HG02870 (cell line): ENCODE results near the gene SBF2.
"Not testable (repeated sequence)": the region's sequence is repeated elsewhere in the genome, so short reads cannot be mapped to it uniquely, and the experiment has no call there.

ENCODE experiments used
- ATAC-seq: cut with Tn5 transposase; IDR thresholded peaks from one replicate; pipeline ENCODE4 v1.9.1; 2021; ENCODE audit warnings: mild to moderate bottlenecking, moderate library complexity; ENCODE audit not compliant: unreplicated experiment

SBF2 gene

DNA sequence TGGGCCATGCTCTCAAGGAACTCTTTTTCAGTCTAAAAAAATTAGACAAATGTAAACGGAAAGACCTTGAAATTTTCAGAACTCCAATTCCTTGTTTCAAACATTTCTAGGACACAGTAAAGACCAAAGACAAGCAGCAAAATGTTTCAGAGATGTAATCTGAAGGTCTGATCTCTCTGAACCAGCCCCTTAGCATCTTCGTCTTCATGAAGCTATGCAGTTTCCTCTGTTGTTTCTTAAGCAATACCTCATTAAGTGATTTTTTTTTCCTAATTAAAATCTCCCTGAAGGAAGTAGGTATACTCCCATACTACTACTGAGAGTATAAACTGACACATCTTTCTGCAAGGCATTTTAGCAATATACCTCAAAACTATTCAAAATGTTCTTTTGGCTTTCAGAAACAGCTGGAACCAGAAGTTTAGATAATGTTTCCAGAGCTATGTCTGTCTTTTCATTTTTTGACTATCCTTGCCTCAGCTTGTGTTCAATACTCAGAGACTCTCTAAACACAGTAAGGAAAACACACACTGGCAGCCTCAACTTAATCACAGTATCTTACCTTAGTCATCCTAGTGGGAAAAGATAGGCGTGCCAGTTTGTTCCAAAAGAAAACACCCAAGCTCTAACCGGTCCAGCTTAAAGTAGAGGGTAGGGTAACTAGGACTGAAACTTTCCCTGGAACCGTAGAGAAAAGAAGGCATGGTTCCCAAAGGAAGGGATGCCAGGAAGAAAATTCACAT, 25.1 kb downstream of the SBF2 start:
- ATAC-seq: no peak

- ATAC-seq: no peak
Observed at GRCh38 chr11:10267821-10268220, 26.2 kb downstream of the SBF2 start.

DNA sequence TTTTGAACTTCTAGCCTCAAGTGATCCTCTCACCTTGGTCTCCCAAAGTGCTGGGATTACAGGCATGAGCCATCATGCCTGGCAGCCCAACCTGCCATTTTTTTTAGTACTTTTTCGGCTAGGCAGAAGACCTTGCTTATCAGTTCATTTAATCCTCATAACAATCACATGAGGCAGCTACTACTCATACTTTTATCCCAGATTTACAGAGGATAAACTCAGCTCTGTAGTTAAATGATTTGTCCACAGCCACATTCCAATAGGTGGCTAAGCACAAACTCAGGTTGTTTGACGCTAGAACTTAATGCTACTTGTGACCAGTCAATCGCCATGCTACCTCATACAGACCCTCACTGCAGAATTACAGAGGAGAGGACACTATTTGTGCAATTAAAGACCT, 28.1 kb downstream of the SBF2 start:
- ATAC-seq: no peak

GRCh38 chr11:10264716-10265115, 29.3 kb downstream of the SBF2 start:
- not testable (repeated sequence) for ATAC-seq

DNA sequence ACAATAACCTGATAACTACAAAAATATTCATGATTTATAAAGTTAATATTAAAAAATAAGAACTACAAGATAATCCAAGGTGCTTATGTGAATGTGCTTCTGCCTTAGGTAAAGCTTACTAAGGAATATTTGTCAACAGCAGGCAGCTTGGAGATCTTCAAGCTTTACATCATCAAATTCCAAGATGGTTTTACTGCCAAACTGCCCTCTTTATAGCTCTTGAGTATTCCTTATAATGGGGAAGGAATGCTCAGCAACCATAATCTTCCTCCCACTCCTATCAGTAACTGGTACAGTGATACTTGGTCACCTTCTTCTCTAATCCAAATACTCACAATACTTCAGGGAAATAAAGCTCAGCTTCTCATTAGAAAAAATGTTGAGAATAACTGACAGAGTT, 30.1 kb downstream of the SBF2 start:
- ATAC-seq: no peak

DNA sequence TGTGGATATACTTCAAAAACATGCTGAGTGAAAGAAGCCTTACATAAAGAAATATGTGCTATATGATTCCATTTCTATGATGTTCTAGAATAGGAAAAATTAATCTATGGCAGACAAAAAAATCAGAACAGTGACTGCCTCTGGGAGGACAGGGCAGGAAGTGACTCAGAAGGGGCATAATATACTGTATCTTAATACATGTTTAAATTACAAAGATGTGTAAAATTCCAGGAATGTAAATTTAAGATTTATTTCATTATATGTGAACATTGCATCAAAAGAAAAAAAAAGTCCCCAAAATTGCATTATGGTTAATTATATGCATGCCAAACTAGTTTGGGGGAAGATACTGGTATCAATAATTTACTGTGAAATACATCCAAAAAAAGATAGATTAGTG, 32.2 kb downstream of the SBF2 start:
- ATAC-seq: no peak

GRCh38 chr11:10257478-10257877, 36.5 kb downstream of the SBF2 start:
- no peak for ATAC-seq

DNA sequence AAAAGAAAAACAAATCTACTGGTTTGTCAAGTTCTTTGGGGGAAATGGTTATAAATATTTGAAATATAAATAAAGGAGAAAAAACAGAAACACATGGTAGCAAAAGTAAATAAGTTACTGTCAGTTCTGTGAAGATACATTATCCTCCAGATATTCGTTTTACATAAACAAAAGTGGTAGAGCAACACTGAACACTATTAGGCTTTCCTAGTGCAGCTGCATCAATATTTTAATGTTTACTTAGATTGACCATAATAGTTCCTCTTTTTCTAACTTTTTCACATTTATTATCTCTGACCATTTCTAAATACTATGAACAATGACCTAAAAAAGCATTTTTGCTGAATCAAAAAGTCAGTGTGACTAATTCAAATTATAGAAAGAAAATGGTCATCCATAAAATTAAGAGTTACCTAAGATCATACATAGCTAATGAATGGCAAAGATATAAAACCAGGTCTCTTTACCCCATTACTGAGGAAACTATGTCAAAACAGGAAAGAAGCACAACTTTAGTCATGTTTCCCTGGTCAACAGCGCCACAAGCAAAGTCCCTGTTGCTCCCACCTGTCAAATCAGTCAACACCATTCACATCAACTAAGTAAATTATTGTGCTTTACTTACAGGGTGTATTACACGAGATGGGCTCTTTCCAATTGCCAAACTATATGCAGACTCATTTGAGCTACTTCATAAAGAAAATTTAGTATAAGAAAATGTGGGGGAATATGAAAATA, 38.5 kb downstream of the SBF2 start:
- no peak for ATAC-seq

- not testable (repeated sequence) for ATAC-seq
Observed at GRCh38 chr11:10249448-10250131, 44.4 kb downstream of the SBF2 start.

- ATAC-seq: no peak
Observed at GRCh38 chr11:10247011-10247410, 47.0 kb downstream of the SBF2 start.

DNA sequence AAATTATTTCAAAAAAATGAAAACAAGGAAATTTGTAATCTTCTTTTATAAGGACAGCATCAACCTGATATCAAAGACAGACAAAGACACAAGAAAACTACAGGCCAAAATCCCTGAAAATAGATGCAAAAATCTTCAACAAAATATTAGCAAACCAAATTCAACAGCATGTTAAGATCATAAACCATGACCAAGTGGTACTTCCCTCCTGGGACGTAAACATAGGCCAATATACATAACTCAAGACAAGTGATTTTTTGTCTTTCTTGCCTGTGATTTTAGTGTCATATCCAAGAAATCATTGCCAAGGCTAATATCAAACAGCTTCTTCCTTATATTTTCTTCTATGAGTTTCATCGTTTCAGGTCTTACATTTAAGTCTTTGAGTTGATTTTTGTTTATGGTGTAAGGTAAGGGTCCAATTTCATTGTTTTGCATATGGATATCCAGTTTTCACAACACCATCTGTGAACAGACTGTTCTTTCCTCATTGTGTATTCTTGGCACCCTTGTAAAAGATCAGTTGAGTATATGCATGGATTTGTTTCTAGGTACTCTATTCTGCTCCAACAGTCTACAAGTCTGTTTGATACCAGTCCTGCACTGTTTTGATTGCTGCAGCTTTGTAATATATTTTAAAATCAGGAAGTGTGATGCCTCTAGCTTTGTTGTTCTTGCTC, 50.0 kb downstream of the SBF2 start:
- no peak for ATAC-seq

GRCh38 chr11:10236840-10237239, 57.2 kb downstream of the SBF2 start:
- ATAC-seq: no peak

GRCh38 chr11:10233581-10233980, 60.4 kb downstream of the SBF2 start:
- no peak for ATAC-seq

GRCh38 chr11:10232756-10233155, 61.3 kb downstream of the SBF2 start:
- ATAC-seq: no peak

DNA sequence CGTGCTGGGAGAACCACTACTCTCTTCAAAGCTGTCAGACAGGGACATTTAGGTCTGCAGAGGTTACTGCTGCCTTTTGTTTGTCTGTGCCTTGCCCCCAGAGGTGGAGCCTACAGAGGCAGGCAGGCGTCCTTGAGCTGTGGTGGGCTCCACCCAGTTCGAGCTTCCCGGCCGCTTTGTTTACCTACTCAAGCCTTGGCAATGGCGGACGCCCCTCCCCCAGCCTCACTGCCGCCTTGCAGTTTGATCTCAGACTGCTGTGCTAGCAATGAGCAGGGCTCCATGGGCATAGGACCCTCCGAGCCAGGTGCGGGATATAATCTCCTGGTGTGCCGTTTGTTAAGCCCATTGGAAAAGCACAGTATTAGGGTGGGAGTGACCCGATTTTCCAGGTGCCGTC, 62.2 kb downstream of the SBF2 start:
- ATAC-seq: not testable (repeated sequence)

GRCh38 chr11:10225553-10225952, 68.5 kb downstream of the SBF2 start:
- ATAC-seq: no peak

- no peak for ATAC-seq
Observed at GRCh38 chr11:10222399-10222798, 71.6 kb downstream of the SBF2 start.

GRCh38 chr11:10221342-10221741, 72.7 kb downstream of the SBF2 start:
- no peak for ATAC-seq

DNA sequence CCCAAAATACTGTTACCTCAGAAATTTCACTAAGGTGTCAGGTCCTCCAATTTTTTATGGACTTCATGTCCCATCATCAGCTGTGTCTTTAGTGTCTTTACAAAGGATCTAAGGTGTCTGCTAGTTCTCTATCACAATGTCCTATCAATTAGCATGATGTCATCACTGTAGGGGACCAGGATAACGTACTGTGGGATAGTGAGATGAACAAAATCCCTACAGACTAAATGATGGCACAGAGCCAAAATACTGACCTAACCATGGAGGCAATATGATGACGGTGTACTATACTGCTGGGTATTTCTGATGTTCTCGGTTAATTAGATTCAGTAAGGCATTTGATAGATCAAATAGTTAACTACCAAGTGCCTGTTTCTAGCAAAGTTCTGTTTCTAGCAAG, 82.5 kb downstream of the SBF2 start:
- no peak for ATAC-seq

GRCh38 chr11:10209326-10209725, 84.7 kb downstream of the SBF2 start:
- no peak for ATAC-seq

DNA sequence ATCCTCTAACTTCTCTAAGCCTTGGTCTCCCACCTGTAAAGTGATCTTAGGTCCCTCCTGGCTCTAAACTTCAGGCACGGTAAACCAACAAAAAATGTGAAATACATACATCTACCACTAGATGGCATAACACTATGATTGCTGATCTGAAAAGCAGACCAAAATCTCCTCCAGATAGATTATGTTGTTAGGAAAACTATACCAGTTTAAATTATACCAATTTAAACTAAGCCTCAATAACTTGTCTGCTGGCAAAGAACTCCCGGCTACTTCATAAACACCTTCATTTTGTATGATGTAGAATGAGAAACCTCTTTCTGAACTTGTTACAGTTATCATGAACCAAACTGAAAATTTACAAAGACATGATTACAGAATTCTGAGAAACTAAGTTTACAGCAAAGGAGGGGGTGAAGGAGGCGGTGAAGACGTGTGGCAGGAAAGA, 85.9 kb downstream of the SBF2 start:
- no peak for ATAC-seq
